HCT116 (cell line): ENCODE results near the gene KRT85. TPM values are rescaled to one million over a fixed set of nuclear protein-coding genes. Genes with fewer than 3 reads are reported as not detected.

ENCODE experiments used
- ATAC-seq: fragments of 200-7000 bp; cut with Tn5 transposase; 2 replicates; pipeline ENCODE4 v1.9.1; 2020; ENCODE audit warnings: mild to moderate bottlenecking, moderate library complexity
- BruUV-seq: library from RNA; stranded (reverse); fragments of 400-500 nt; replicated peaks from 2 replicates; lab custom pipeline; 2021; lab: Mats Ljungman, UMichigan
- CTCF ChIA-PET: fragments of 300-600 bp; sonication (Branson Sonifier 250); formaldehyde crosslinking; loops from one replicate; lab custom pipeline; 2021; ENCODE audit warnings: antibody characterized with exemption; lab: Charles Lee
- POLR2A ChIA-PET: fragments of 300-600, 350-600 bp; sonication (Branson Sonifier 250); formaldehyde crosslinking; loops from one replicate; lab custom pipeline; 2021; ENCODE audit warnings: antibody characterized with exemption; lab: Charles Lee
- RAD21 ChIA-PET, 2 experiments: fragments of 300-600 bp; sonication (Branson Sonifier 250); formaldehyde crosslinking; loops; one replicate each; lab custom pipeline; 2023; ENCODE audit warnings: low total read pairs in 2 of 2; ENCODE audit not compliant: uncharacterized antibody in 2 of 2, unreplicated experiment in 2 of 2, low non-redundant PET in 1 of 2; lab: Charles Lee
- DNase-seq: peaks from one replicate; pipeline ENCODE4 v3.0.0-alpha.2; 2010; ENCODE audit warnings: low read depth, low spot score
- H2AFZ ChIP-seq: fragments of 200-600 bp; shearing (Covaris generic), sonication (generic); 2 replicates; pipeline ENCODE4 v1.6.1; 2017; ENCODE audit warnings: low read depth, mixed run types, mixed read lengths, antibody characterized with exemption, low read length; ENCODE audit not compliant: poor library complexity, severe bottlenecking
- H3K27ac ChIP-seq: 2 replicates; pipeline ENCODE4 v1.5.1; 2012; ENCODE audit warnings: low read depth, low read length
- H3K27me3 ChIP-seq: fragments of 200-600 bp; sonication (generic); 2 replicates; pipeline ENCODE4 v1.6.1; 2016; ENCODE audit warnings: mixed run types, low read length, mixed read lengths; ENCODE audit not compliant: insufficient read depth
- H3K36me3 ChIP-seq, 2 experiments: fragments of 200-500 bp in 1 of 2; fragments of 200-600 bp in 1 of 2; sonication (Bioruptor generic) in 1 of 2; sonication (generic) in 1 of 2; 2 replicates each; pipeline versions ENCODE4 v1.5.1 to v1.6.1; 2014 to 2016; ENCODE audit warnings: low read length in 2 of 2, inconsistent platforms in 1 of 2, mixed read lengths in 1 of 2, mixed run types in 1 of 2; ENCODE audit not compliant: insufficient read depth in 2 of 2, control insufficient read depth in 1 of 2
- H3K4me1 ChIP-seq, 2 experiments: fragments of 200-600 bp in 1 of 2; sonication (generic) in 1 of 2; 2 replicates each; pipeline versions ENCODE4 v1.5.1 to v1.6.1; 2012 to 2017; ENCODE audit warnings: low read length in 2 of 2, inconsistent platforms in 1 of 2, mild to moderate bottlenecking in 1 of 2, mixed read lengths in 1 of 2, mixed run types in 1 of 2, moderate library complexity in 1 of 2; ENCODE audit not compliant: insufficient read depth in 2 of 2, control insufficient read depth in 1 of 2
- H3K4me2 ChIP-seq: fragments of 200-600 bp; sonication (generic); 2 replicates; pipeline ENCODE4 v1.6.1; 2017; ENCODE audit warnings: mixed run types, low read length, mixed read lengths
- H3K4me3 ChIP-seq, 2 experiments: fragments of 200-600 bp in 1 of 2; sonication (generic) in 1 of 2; replicated peaks in 1 of 2; 2 replicates each; pipeline ENCODE4 v1.5.1; 2011 to 2016; ENCODE audit warnings: low read length in 2 of 2, control low read depth in 1 of 2, low read depth in 1 of 2, mild to moderate bottlenecking in 1 of 2, mixed read lengths in 1 of 2, mixed run types in 1 of 2
- H3K79me2 ChIP-seq: fragments of 200-600 bp; sonication (generic); 2 replicates; pipeline ENCODE4 v1.6.1; 2017; ENCODE audit warnings: mild to moderate bottlenecking, mixed run types, low read length, moderate library complexity, mixed read lengths; ENCODE audit not compliant: insufficient read depth
- H3K9ac ChIP-seq: fragments of 200-600 bp; sonication (generic); 2 replicates; pipeline ENCODE4 v1.6.1; 2016; ENCODE audit warnings: low read length, mixed read lengths
- H3K9me2 ChIP-seq: fragments of 200-600 bp; sonication (generic), shearing (Covaris generic); 2 replicates; pipeline ENCODE4 v1.6.1; 2017; ENCODE audit warnings: mixed run types, mild to moderate bottlenecking, moderate library complexity; ENCODE audit not compliant: insufficient read depth
- H3K9me3 ChIP-seq, 2 experiments: fragments of 200-500 bp in 1 of 2; fragments of 200-600 bp in 1 of 2; sonication (Bioruptor generic) in 1 of 2; sonication (generic) in 1 of 2; 2 replicates each; pipeline ENCODE4 v1.6.1; 2014 to 2017; ENCODE audit warnings: low read length in 2 of 2, mixed read lengths in 2 of 2, inconsistent platforms in 1 of 2, low read depth in 1 of 2, mild to moderate bottlenecking in 1 of 2, mixed run types in 1 of 2, moderate library complexity in 1 of 2; ENCODE audit not compliant: control insufficient read depth in 1 of 2, insufficient read depth in 1 of 2
- H4K20me1 ChIP-seq: fragments of 200-600 bp; sonication (generic), shearing (Covaris generic); 2 replicates; pipeline ENCODE4 v1.6.1; 2017; ENCODE audit warnings: mixed run types, mild to moderate bottlenecking, moderate library complexity; ENCODE audit not compliant: insufficient read depth
- ATF3 ChIP-seq: IDR thresholded peaks from 2 replicates; pipeline ENCODE4 v1.6.1; 2012
- CBX3 ChIP-seq: IDR thresholded peaks from 2 replicates; pipeline ENCODE4 v1.6.1; 2012; ENCODE audit warnings: low read depth
- CEBPB ChIP-seq: IDR thresholded peaks from 2 replicates; pipeline ENCODE4 v1.6.1; 2012; ENCODE audit warnings: low read depth
- CTCF ChIP-seq, 3 experiments: fragments of 200-600 bp in 1 of 3; sonication (generic) in 1 of 3; IDR thresholded peaks in 2 of 3; conservative IDR thresholded peaks in 1 of 3; 2 replicates each; pipeline ENCODE4 v1.5.1; 2012 to 2017; ENCODE audit warnings: low read depth in 2 of 3, low read length in 2 of 3, antibody characterized with exemption in 1 of 3, borderline replicate concordance in 1 of 3, control low read depth in 1 of 3, mild to moderate bottlenecking in 1 of 3, mixed read lengths in 1 of 3, mixed run types in 1 of 3, moderate library complexity in 1 of 3; ENCODE audit not compliant: insufficient read depth in 1 of 3
- EGR1 ChIP-seq: IDR thresholded peaks from 2 replicates; pipeline ENCODE4 v1.6.1; 2012; ENCODE audit warnings: low read depth
- ELF1 ChIP-seq: IDR thresholded peaks from 2 replicates; pipeline ENCODE4 v1.6.1; 2012; ENCODE audit warnings: low read depth, borderline replicate concordance
- EZH2 ChIP-seq: fragments of 200-600 bp; sonication (generic); IDR thresholded peaks from 2 replicates; pipeline ENCODE4 v1.6.1; 2017; ENCODE audit warnings: antibody characterized with exemption, mixed run types
- EZH2phosphoT487 ChIP-seq: fragments of 200-600 bp; IDR thresholded peaks from 2 replicates; pipeline ENCODE4 v1.6.1; 2018; ENCODE audit warnings: antibody characterized with exemption, borderline replicate concordance
- FOSL1 ChIP-seq: IDR thresholded peaks from 2 replicates; pipeline ENCODE4 v1.6.1; 2012; ENCODE audit warnings: low read depth
- JUND ChIP-seq: IDR thresholded peaks from 2 replicates; pipeline ENCODE4 v1.6.1; 2012
- POLR2A ChIP-seq: IDR thresholded peaks from 2 replicates; pipeline ENCODE4 v1.7.0; 2011; ENCODE audit warnings: borderline replicate concordance; ENCODE audit not compliant: insufficient read depth, insufficient read length; ENCODE audit errors: extremely low read depth
- POLR2AphosphoS5 ChIP-seq: IDR thresholded peaks from 2 replicates; pipeline ENCODE4 v1.6.1; 2011; ENCODE audit warnings: mild to moderate bottlenecking, low read depth, low read length, moderate library complexity
- RAD21 ChIP-seq: IDR thresholded peaks from 2 replicates; pipeline ENCODE4 v1.6.1; 2012; ENCODE audit warnings: low read depth, mild to moderate bottlenecking
- SIN3A ChIP-seq: IDR thresholded peaks from 2 replicates; pipeline ENCODE4 v1.6.1; 2012; ENCODE audit warnings: low read depth
- SP1 ChIP-seq: IDR thresholded peaks from 2 replicates; pipeline ENCODE4 v1.6.1; 2012; ENCODE audit warnings: low read depth
- SRF ChIP-seq: IDR thresholded peaks from 2 replicates; pipeline ENCODE4 v1.6.1; 2012; ENCODE audit warnings: low read depth
- TCF7L2 ChIP-seq: IDR thresholded peaks from 2 replicates; pipeline ENCODE4 v1.7.0; 2011; ENCODE audit warnings: borderline replicate concordance, inconsistent platforms; ENCODE audit not compliant: insufficient read depth, insufficient read length; ENCODE audit errors: extremely low read depth
- YY1 ChIP-seq: IDR thresholded peaks from 2 replicates; pipeline ENCODE4 v1.6.1; 2011; ENCODE audit warnings: low read length, low read depth, moderate library complexity, mild to moderate bottlenecking; ENCODE audit not compliant: insufficient replicate concordance; ENCODE audit errors: extremely low read depth
- ZFX ChIP-seq: fragments of 450-650 bp; IDR thresholded peaks from 2 replicates; pipeline ENCODE4 v1.6.1; 2017
- ZNF274 ChIP-seq: fragments of 200-500 bp; sonication (Bioruptor generic); IDR thresholded peaks from 2 replicates; pipeline ENCODE4 v1.6.1; 2014; ENCODE audit warnings: mild to moderate bottlenecking, low read depth, low read length, inconsistent platforms
- intact Hi-C: fragments of 100-400 bp; cut with micrococcal nuclease; formaldehyde crosslinking; loops from 2 replicates; pipeline ENCODE4 v1.10.0; 2022
- total RNA-seq: library from RNA; stranded (reverse); gene quantifications from one replicate; pipeline ENCODE4 v1.2.1, GENCODE V29; 2021; ENCODE audit not compliant: unreplicated experiment

The KRT85 gene
- total RNA-seq, 1 experiment from 2014 or later, result not detected

DNA sequence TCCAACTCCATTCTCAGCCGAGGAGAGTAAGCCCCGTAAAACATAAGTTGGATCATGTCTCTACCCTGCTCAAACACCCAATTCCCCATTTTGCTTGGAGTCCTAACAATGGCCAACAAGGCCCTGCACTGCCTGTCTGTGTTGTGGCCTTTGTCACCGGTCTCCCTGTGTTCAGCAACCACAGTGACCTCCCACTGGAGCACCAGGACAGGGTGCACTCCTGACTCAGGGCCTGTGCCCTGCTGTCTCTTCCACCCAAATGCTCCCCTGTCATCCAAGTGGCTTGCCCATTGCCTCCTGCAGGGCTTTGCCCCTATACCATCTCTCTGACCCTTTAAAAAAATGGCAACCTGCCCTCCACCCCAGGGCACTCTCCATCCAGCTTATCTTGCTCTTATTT lies 4.4 kb upstream of the KRT85 start (continued):
- TF ChIP-seq EZH2 (no peak), SIN3A (no peak), EZH2phosphoT487 (no peak), TCF7L2 (no peak), ATF3 (no peak)

- RAD21 ChIA-PET, result no interaction called here
- peaks cover 0 to 10% of the 10 kb centered on the region in 2 experiments; a peak in 1 of 4 replicates for H3K9me3 ChIP-seq
- no peak overlapping the region for H3K4me2 ChIP-seq
- H2AFZ ChIP-seq, result no peak overlapping the region
- H3K4me1 ChIP-seq, result peaks cover 0 to 2% of the 10 kb centered on the region in 2 experiments; a peak in 1 of 4 replicates
- H3K9ac ChIP-seq, result no peak overlapping the region
- H3K36me3 ChIP-seq, result no peaks in the 10 kb centered on the region
- POLR2A ChIA-PET, result no interaction called here
- no peak overlapping the region for H3K27ac ChIP-seq
- H3K27me3 ChIP-seq, result no peaks in the 10 kb centered on the region
- no peaks in the 10 kb centered on the region for H3K79me2 ChIP-seq
- TF ChIP-seq CEBPB (no peak), ATF3 (no peak), POLR2A (no peak), SIN3A (no peak), ELF1 (no peak), FOSL1 (no peak), RAD21 (no peak), SRF (no peak), JUND (no peak), CBX3 (no peak), ZNF274 (no peak), TCF7L2 (no peak), EGR1 (no peak), CTCF (IDR thresholded peaks at IDR 0.05 in 2 of 3, conservative IDR thresholded peaks at IDR 0.05 in 1 of 3; ENCODE audit: borderline replicate concordance in 1 of 3, insufficient read depth in 1 of 3, low read depth in 2 of 3, low read length in 2 of 3) (no peak), YY1 (no peak), POLR2AphosphoS5 (no peak), SP1 (no peak), ZFX (no peak)
- H3K4me3 ChIP-seq, result no peak overlapping the region
- ATAC-seq (no peak), DNase-seq (no peak)
- no TSS peak for BruUV-seq
- H3K9me2 ChIP-seq, result no peaks in the 10 kb centered on the region
- intact Hi-C loops, result loop anchor here (5.0 kb wide), 1 partner anchor 234 kb away; no protein-coding TSS in a partner anchor
- CTCF ChIA-PET, result interaction anchor here (1.0 to 4.0 kb wide), 10 partner anchors 9 to 509 kb away, joined by 3 to 57 read pairs (median 13); no protein-coding TSS in a partner anchor
- no peaks in the 10 kb centered on the region for H4K20me1 ChIP-seq
These were observed 3.8 kb upstream of the KRT85 start for GRCh38 chr12:52370926-52371608.
